IMR-90 (cell line): ENCODE results near the gene SYTL3. TPM values are rescaled to one million over a fixed set of nuclear protein-coding genes. Genes with fewer than 3 reads are reported as not detected.

ENCODE experiments used
- ATAC-seq: fragments of 200-7000 bp; cut with Tn5 transposase; 2 replicates; pipeline ENCODE4 v1.9.1; 2020; ENCODE audit warnings: low read depth, mild to moderate bottlenecking, moderate library complexity
- BruUV-seq: library from RNA; stranded (reverse); fragments of 400-500 nt; replicated peaks from 2 replicates; lab custom pipeline; 2021; lab: Mats Ljungman, UMichigan
- CTCF ChIA-PET: fragments of 300-600 bp; formaldehyde crosslinking; extraction: SDS; loops from one replicate; lab custom pipeline; 2021; ENCODE audit warnings: antibody characterized with exemption; lab: Yijun Ruan, JAX
- POLR2A ChIA-PET: fragments of 300-600 bp; sonication (Branson Sonifier 250); formaldehyde crosslinking; loops from one replicate; lab custom pipeline; 2022; ENCODE audit warnings: antibody characterized with exemption; ENCODE audit not compliant: unreplicated experiment; lab: Charles Lee
- DNase-seq: peaks from one replicate; pipeline ENCODE4 v3.0.0; 2013
- H2AFZ ChIP-seq: replicated peaks from 2 replicates; pipeline ENCODE3; 2013; ENCODE audit warnings: low read length, mild to moderate bottlenecking; ENCODE audit not compliant: poor library complexity
- H2AK5ac ChIP-seq: 2 replicates; pipeline ENCODE4 v1.6.1; 2013; ENCODE audit warnings: low read depth, low read length, inconsistent platforms
- H2AK9ac ChIP-seq: replicated peaks from 2 replicates; pipeline ENCODE3; 2013; ENCODE audit warnings: mild to moderate bottlenecking, low read depth, low read length, moderate library complexity; ENCODE audit not compliant: poor library complexity
- H2BK120ac ChIP-seq: 2 replicates; pipeline ENCODE4 v1.6.1; 2013; ENCODE audit warnings: low read depth, low read length, inconsistent platforms
- H2BK15ac ChIP-seq: 3 replicates; pipeline ENCODE4 v1.6.1; 2013; ENCODE audit warnings: low read depth, low read length, inconsistent platforms
- H2BK20ac ChIP-seq: 2 replicates; pipeline ENCODE4 v1.6.1; 2013; ENCODE audit warnings: low read depth, mild to moderate bottlenecking, inconsistent platforms, low read length, moderate library complexity
- H2BK5ac ChIP-seq: 2 replicates; pipeline ENCODE4 v1.6.1; 2013; ENCODE audit warnings: mild to moderate bottlenecking, low read depth, low read length, inconsistent platforms; ENCODE audit not compliant: poor library complexity, severe bottlenecking
- H3K14ac ChIP-seq: replicated peaks from 2 replicates; pipeline ENCODE4 v1.6.1; 2013; ENCODE audit warnings: low read depth, low read length, inconsistent platforms
- H3K18ac ChIP-seq: 2 replicates; pipeline ENCODE4 v1.6.1; 2013; ENCODE audit warnings: low read depth, low read length, control low read depth
- H3K23ac ChIP-seq: 2 replicates; pipeline ENCODE4 v1.6.1; 2013; ENCODE audit warnings: low read depth, low read length, inconsistent platforms
- H3K27ac ChIP-seq: 2 replicates; pipeline ENCODE4 v1.5.1; 2013; ENCODE audit warnings: mild to moderate bottlenecking, control low read depth, low read length; ENCODE audit not compliant: insufficient read depth
- H3K27me3 ChIP-seq: 2 replicates; pipeline ENCODE4 v1.6.1; 2013; ENCODE audit warnings: low read length; ENCODE audit not compliant: control insufficient read depth, insufficient read depth
- H3K36me3 ChIP-seq: 2 replicates; pipeline ENCODE4 v1.6.1; 2013; ENCODE audit warnings: low read length, mixed read lengths; ENCODE audit not compliant: control insufficient read depth, insufficient read depth
- H3K4ac ChIP-seq: 2 replicates; pipeline ENCODE4 v1.6.1; 2013; ENCODE audit warnings: low read depth, low read length, inconsistent platforms
- H3K4me1 ChIP-seq: 2 replicates; pipeline ENCODE4 v1.6.1; 2013; ENCODE audit warnings: low read length, mixed read lengths; ENCODE audit not compliant: control insufficient read depth, insufficient read depth
- H3K4me2 ChIP-seq: 2 replicates; pipeline ENCODE4 v1.6.1; 2013; ENCODE audit warnings: low read depth, mild to moderate bottlenecking, control low read depth, low read length, moderate library complexity
- H3K4me3 ChIP-seq: 2 replicates; pipeline ENCODE4 v1.5.1; 2013; ENCODE audit warnings: low read depth, mild to moderate bottlenecking, control low read depth, low read length, moderate library complexity; ENCODE audit not compliant: insufficient read depth
- H3K56ac ChIP-seq: 2 replicates; pipeline ENCODE4 v1.6.1; 2013; ENCODE audit warnings: low read length, inconsistent platforms; ENCODE audit not compliant: insufficient read depth; ENCODE audit errors: extremely low read depth
- H3K79me1 ChIP-seq, 2 experiments: 2 replicates each; pipeline ENCODE4 v1.6.1; 2013; ENCODE audit warnings: low read length in 2 of 2, inconsistent platforms in 1 of 2, low read depth in 1 of 2
- H3K9ac ChIP-seq: 2 replicates; pipeline ENCODE4 v1.6.1; 2013; ENCODE audit warnings: low read depth, low read length, control low read depth
- H3K9me1 ChIP-seq: 2 replicates; pipeline ENCODE4 v1.6.1; 2013; ENCODE audit warnings: low read length, inconsistent platforms; ENCODE audit not compliant: insufficient read depth
- H3K9me3 ChIP-seq: 2 replicates; pipeline ENCODE4 v1.6.1; 2013; ENCODE audit warnings: low read length; ENCODE audit not compliant: control insufficient read depth, insufficient read depth
- H4K20me1 ChIP-seq: 2 replicates; pipeline ENCODE4 v1.6.1; 2013; ENCODE audit warnings: low read length, inconsistent platforms; ENCODE audit not compliant: insufficient read depth
- H4K5ac ChIP-seq: 2 replicates; pipeline ENCODE4 v1.6.1; 2013; ENCODE audit warnings: mild to moderate bottlenecking, low read depth, low read length, control low read depth
- H4K8ac ChIP-seq, 2 experiments: 2 replicates each; pipeline ENCODE4 v1.6.1; 2013; ENCODE audit warnings: low read depth in 2 of 2, low read length in 2 of 2, control low read depth in 1 of 2, inconsistent platforms in 1 of 2
- H4K91ac ChIP-seq: 2 replicates; pipeline ENCODE4 v1.6.1; 2013; ENCODE audit warnings: low read depth, low read length, inconsistent platforms; ENCODE audit not compliant: insufficient read depth
- CEBPB ChIP-seq: IDR thresholded peaks from 2 replicates; pipeline ENCODE4 v1.6.1; 2012; ENCODE audit warnings: low read depth, low read length, improper control_type of control experiment
- CHD1 ChIP-seq: IDR thresholded peaks from 2 replicates; pipeline ENCODE4 v1.6.1; 2012; ENCODE audit warnings: low read depth, low read length, improper control_type of control experiment
- CTCF ChIP-seq: conservative IDR thresholded peaks from 2 replicates; pipeline ENCODE4 v1.5.1; 2012; ENCODE audit warnings: mild to moderate bottlenecking, low read depth, low read length, improper control_type of control experiment
- ELK1 ChIP-seq: fragments of 150-350 bp; IDR thresholded peaks from 2 replicates; pipeline ENCODE4 v1.6.1; 2016; ENCODE audit warnings: low read depth, mild to moderate bottlenecking, low read length, moderate library complexity, borderline replicate concordance
- FOS ChIP-seq: fragments of 150-350 bp; IDR thresholded peaks from 2 replicates; pipeline ENCODE4 v1.6.1; 2016; ENCODE audit warnings: low read depth, low read length
- MAFK ChIP-seq: IDR thresholded peaks from 2 replicates; pipeline ENCODE4 v1.6.1; 2012; ENCODE audit warnings: low read depth, low read length, improper control_type of control experiment
- MAZ ChIP-seq: IDR thresholded peaks from 2 replicates; pipeline ENCODE4 v1.6.1; 2012; ENCODE audit warnings: low read depth, mild to moderate bottlenecking, low read length, improper control_type of control experiment, moderate library complexity, borderline replicate concordance
- MXI1 ChIP-seq: IDR thresholded peaks from 2 replicates; pipeline ENCODE4 v1.6.1; 2012; ENCODE audit warnings: low read depth, mild to moderate bottlenecking, low read length, moderate library complexity, borderline replicate concordance
- POLR2A ChIP-seq: IDR thresholded peaks from 2 replicates; pipeline ENCODE4 v1.6.1; 2012; ENCODE audit warnings: mild to moderate bottlenecking, low read depth, low read length
- RAD21 ChIP-seq: IDR thresholded peaks from 2 replicates; pipeline ENCODE4 v1.6.1; 2012; ENCODE audit warnings: low read length, improper control_type of control experiment
- RCOR1 ChIP-seq: IDR thresholded peaks from 2 replicates; pipeline ENCODE4 v1.6.1; 2012; ENCODE audit warnings: mild to moderate bottlenecking, low read length, improper control_type of control experiment; ENCODE audit not compliant: insufficient replicate concordance
- SMC3 ChIP-seq: fragments of 150-350 bp; IDR thresholded peaks from 2 replicates; pipeline ENCODE4 v1.6.1; 2016; ENCODE audit warnings: low read depth, mild to moderate bottlenecking, antibody characterized with exemption, low read length, moderate library complexity
- USF2 ChIP-seq: fragments of 150-350 bp; IDR thresholded peaks from 2 replicates; pipeline ENCODE4 v1.6.1; 2017; ENCODE audit warnings: mild to moderate bottlenecking, antibody characterized with exemption, low read length, low read depth
- whole genome bisulfite sequencing, 2 experiments: methylation state at CpG; one replicate each; pipeline versions ENCODE4 v1.1.5 to v1.1.7; 2013; ENCODE audit warnings: missing lambda C conversion rate in 2 of 2; ENCODE audit not compliant: insufficient read length in 1 of 2; ENCODE audit errors: extremely low coverage in 2 of 2; 5-methylcytosine and 5-hydroxymethylcytosine counted together
- dilution Hi-C: fragments of 300-500 bp; cut with HindIII; formaldehyde crosslinking; loops from one replicate; pipeline ENCODE4 v1.14.3; 2018; ENCODE audit warnings: low sequenced_read_pairs; ENCODE audit not compliant: unreplicated experiment
- in situ Hi-C: fragments of 300-500 bp; cut with MboI; formaldehyde crosslinking; loops from 3 replicates; pipeline ENCODE4 v1.14.3; 2019; ENCODE audit warnings: low sequenced_read_pairs, inconsistent platforms, mixed read lengths
- intact Hi-C: fragments of 100-400 bp; cut with micrococcal nuclease; formaldehyde crosslinking; loops from 2 replicates; pipeline ENCODE4 v1.10.0; 2022
- polyA plus RNA-seq, 3 experiments: library from polyadenylated mRNA; depleted of rRNA; stranded (reverse); fragments of >200 nt; gene quantifications; 2 replicates each; pipeline ENCODE4 v1.2.3, GENCODE V29; 2012; ENCODE audit warnings: low replicate concordance in 1 of 3
- total RNA-seq: library from RNA; depleted of rRNA; stranded (reverse); fragments of >200 nt; gene quantifications from 2 replicates; pipeline ENCODE4 v1.2.3, GENCODE V29; 2012

SYTL3 gene
- total and polyA plus RNA-seq, 2 of the 4 experiments (the other 2 are of a cell fraction) = 2.9 to 4.3 TPM

- WGBS, 2 experiments = no CpG with 5 or more reads among the region's 8 CpGs
- no peak for ATAC-seq
- in situ Hi-C loops = no loop called here
Observed at GRCh38 chr6:158807515-158808441, 157.9 kb downstream of the SYTL3 start.

More at GRCh38 chr6:158807515-158808441, 157.9 kb downstream of the SYTL3 start:
- dilution Hi-C loops (no loop called here), intact Hi-C loops (no loop called here)
- Histone ChIP-seq H2AK9ac (no peak overlapping the region), H3K9ac (no peak overlapping the region), H3K4me3 (no peak overlapping the region), H3K4ac (no peak overlapping the region), H2BK5ac (no peak overlapping the region), H3K14ac (no peak overlapping the region), H2BK120ac (no peak overlapping the region), H3K4me2 (no peak overlapping the region), H4K5ac (no peak overlapping the region), H3K56ac (no peak overlapping the region), H3K36me3 (peaks cover 5% of the 10 kb centered on the region), H3K23ac (no peak overlapping the region), H2AK5ac (no peak overlapping the region), H3K27me3 (no peaks in the 10 kb centered on the region), H3K4me1 (peaks cover 5% of the 10 kb centered on the region), H3K79me1 (peaks cover 23 to 62% of the 10 kb centered on the region in 2 experiments), H2BK20ac (no peak overlapping the region), H3K27ac (no peak overlapping the region), H4K20me1 (peaks cover 18% of the 10 kb centered on the region), H4K8ac (no peak overlapping the region), H3K9me1 (peaks cover 8% of the 10 kb centered on the region), H2AFZ (no peak overlapping the region), H4K91ac (no peak overlapping the region), H3K9me3 (no peaks in the 10 kb centered on the region), H2BK15ac (no peak overlapping the region), H3K18ac (no peak overlapping the region)
- no TSS peak for BruUV-seq
- POLR2A ChIA-PET = no interaction called here
- no peak for DNase-seq
- CTCF ChIA-PET = no interaction called here
- TF ChIP-seq MXI1 = no peak
- no peak for TF ChIP-seq SMC3
- TF ChIP-seq CTCF = no peak
- no peak for TF ChIP-seq USF2
- no peak for TF ChIP-seq ELK1
- TF ChIP-seq CEBPB = no peak
- TF ChIP-seq MAZ = no peak
- TF ChIP-seq POLR2A = no peak
- no peak for TF ChIP-seq FOS
- no peak for TF ChIP-seq MAFK
- TF ChIP-seq RCOR1 = no peak
- no peak for TF ChIP-seq CHD1
- no peak for TF ChIP-seq RAD21
